ENCODE data around the gene SUN3.

SUN3 gene, protein sequence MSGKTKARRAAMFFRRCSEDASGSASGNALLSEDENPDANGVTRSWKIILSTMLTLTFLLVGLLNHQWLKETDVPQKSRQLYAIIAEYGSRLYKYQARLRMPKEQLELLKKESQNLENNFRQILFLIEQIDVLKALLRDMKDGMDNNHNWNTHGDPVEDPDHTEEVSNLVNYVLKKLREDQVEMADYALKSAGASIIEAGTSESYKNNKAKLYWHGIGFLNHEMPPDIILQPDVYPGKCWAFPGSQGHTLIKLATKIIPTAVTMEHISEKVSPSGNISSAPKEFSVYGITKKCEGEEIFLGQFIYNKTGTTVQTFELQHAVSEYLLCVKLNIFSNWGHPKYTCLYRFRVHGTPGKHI
- total RNA-seq, result 0 to 0.22 (median 0.19) reads per million in 3 experiments

DNA sequence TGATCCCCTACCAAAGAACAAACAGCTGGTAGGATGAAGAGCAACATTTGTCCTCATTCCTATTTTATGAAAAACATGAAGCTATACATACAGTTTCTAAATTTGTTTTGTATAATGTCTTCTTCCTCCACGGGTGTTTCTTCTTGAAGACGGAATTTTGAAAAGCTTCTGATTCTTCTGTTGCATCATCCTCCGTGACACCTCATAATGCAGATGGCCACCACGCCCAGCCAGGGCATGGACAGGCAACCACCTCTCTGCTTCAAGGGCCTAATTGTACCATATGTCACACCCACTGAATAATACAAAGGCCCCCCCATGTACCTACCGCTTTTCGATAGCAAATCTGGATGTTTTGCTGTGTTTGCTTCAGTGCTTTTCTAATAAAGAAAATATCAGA lies at the start of gene SUN3:
SUN3 (minus strand) TSS at position 170 of the 400 bp plus-strand sequence; CDS start at position 1, 169 bp downstream.
- DNase-seq, result no peak

DNA sequence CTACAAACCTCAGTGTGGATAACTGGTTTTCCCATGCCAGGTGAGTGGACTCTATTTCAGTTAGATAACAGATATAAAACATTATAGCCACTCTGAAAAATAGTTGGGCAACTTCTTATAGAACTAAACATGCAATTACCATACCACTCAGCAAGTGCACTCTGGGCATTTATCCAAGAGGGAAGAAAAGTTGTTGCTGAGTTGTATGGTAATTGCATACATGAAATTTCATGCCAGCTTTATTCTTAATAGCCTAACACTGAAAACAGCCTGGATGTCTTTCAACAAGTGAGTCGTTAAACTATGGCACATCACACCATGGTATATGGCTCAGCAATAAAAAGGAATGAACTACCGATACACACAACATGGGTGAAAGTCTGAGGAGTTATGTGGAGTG lies 49.6 kb upstream of the SUN3 start:
- DNase-seq, result no peak

DNA sequence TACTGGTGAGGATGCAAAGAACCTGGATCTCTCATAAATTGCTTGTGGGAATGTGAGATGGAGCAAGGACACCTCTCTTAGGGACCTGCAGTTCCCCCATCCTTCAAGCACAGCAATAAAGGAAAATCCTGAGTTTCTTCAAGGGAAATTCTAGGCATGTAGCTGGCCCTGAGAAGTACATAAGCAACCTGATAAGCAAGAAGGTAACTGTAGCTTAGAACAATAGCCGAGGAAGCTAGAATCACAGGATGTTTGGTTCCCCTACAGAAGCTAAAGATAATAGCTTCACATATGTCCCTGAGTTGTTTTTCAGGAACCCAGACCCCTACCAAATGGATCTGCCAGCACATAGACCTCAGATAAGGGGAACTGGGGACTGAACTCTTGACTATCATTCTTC lies 48.5 kb upstream of the SUN3 start:
- DNase-seq, result no peak

DNA sequence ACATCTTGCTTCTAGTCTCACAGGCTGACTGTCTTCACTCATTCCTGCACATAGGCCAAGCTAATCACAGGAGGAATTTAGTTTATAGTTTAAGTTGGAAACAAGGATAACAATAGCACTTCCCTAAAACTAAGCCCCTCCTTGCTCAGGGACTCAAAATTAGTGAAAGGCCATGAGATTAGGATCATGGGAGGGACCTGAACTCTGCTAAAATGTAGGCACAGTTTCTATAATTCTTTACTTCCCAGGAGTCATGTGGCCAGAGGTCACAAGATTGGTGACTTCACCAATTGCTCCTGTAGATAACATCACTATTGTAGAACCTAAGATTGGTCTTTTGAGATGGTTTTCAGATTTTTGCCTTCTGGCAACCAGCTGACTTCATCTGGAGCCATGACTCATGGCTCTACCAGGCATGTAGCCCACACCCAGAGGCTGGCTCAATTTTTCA lies 45.3 kb upstream of the SUN3 start:
- no peak for DNase-seq

DNA sequence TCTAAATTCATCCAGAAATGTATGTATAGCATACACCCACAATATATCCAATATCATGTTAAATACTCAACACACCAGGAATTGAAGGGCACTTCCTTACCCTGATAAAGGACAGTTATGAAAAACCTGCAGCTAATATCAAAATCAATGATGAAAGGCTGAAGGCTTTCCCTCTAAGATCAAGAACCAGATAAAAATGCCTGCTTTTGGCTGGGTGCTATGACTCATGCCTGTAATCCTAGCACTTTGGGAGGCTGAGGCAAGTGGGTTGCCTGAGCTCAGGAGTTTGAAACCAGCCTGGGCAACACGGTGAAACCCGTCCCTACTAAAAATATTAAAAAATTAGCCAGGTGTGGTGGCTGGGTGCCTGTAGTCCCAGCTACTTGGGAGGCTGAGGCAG lies 38.6 kb upstream of the SUN3 start:
- DNase-seq, result no peak

DNA sequence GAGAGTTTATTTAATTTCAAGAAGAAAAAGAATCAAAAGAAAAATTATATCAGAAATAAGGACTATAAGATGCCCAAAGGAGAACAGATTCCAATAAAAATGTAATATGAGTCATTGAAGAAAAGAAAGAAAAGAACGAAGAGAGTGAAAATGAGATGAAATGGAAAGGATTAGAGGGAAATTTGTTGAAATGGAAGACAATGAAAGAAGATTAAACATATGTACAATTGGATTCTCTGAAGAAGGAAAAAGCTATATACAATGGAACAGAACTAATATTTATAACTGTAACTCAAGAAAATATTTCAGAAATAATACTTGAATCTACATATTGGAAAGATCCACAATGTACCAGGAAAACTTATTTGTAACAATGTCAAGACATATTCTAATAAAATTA lies 35.1 kb upstream of the SUN3 start:
- no peak for DNase-seq

DNA sequence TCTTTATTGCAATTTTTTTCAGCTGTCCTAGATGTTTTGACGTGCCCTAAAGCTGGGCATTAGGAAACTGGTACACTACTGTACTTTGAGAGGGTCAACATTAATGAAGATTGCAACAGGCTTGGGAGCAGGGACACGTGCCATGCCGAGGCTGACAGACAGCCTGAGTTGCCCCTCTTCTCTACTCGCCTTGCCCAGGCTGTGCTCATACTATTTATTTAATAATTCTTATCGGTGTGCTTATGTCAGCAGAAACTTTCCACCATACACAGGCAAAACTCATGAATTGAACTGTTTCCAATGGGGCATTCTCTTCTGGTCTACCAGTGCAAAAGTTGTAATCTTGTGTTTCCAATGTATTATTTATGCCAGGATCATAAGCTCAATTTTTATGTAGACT lies 30.8 kb upstream of the SUN3 start:
- DNase-seq, result no peak

DNA sequence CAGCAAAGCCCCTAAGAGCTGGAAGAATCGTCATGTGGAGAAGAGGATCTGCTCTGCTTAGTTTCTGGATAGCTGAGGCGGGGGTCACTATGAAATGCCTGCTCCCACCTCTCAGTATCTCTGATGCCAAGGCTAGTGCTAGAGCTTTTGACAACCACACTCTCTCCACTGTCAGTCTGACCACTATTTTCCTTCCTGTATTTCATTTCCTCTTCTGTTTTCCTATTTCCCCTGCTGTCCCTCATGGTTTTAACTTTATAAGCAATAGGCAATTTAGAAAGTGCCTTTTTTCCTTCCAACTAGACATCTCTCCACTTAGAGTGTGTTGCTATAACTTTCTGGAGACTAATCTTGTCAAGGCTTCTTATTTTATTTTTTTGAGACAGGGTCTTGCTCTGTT lies 30.1 kb upstream of the SUN3 start:
- no peak for DNase-seq

DNA sequence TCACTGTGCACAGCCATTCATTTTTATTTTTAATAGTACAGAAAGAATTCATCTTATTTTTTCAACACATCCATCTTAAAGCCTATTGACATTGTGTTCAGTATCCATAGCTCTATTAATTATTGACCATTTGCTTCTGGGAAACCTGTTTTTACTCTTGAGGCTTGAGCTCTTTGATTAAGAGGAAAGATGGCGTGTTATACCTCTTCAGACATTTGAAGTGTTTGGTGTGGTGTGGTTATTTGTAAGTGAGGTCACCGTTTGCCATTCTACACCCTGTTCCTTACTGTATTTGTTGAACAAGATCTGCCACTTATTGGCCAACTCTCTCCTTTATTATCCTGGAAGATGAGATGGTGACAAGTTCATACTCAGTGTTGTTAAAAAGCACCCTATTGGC lies 24.8 kb upstream of the SUN3 start:
- DNase-seq, result no peak

DNA sequence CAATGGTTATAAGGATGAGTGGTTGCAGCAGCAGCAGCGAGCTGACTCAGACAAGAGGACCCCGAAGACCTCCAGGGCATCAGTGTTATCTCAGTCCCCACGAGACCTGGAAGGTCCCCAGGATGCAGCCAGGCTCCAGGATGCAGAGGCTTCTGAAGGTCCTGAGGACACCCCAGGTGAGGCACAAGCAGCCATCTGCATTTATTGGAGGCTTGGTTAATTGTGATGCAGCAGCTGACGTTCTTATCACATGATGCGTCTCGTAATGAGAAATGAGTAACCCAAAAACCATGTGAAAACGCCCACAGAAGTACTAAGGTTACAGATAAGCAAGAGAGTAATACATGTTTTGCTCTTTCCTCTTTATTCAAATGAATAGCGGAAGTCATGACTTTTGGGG lies 23.8 kb upstream of the SUN3 start:
- DNase-seq, result no peak

DNA sequence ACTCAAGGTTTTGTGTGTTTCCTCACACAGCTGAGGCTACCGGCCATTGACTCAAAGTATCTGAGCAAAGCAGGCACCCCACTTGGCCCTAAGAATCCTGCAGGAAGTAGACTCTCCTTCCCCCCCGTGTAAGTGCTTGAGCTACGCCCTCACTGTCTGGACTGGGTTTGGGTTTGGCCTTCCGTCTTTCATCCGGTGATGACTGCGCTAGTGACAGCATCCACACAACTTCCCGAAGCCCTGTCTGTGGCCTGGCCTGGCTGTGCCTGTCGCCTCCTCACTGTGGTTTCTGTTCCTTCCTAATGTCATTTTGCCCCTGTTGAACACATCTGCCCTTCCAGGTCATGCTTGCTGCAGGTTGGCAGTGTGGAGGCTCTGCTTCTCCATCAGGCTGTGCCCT lies 20.9 kb upstream of the SUN3 start:
- DNase-seq, result no peak

DNA sequence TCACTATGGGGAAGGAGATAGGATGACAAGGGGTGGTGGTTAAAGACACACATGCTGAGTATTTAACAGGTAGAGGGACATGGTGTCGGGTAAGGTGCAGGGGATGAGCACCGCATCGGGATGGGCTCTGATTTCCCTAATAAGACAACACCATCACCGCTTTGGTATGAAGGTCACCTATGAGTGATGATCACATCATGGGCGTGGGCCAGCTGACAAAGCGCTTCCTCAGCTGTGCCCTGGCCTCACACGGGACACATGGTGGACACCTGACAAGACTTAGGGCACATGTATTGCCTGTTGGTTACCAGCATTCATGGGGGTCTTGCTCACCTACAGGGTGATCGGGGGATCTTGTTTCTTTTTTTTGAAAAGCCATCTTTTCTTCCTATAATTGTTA lies 19.2 kb upstream of the SUN3 start:
- DNase-seq, result no peak

DNA sequence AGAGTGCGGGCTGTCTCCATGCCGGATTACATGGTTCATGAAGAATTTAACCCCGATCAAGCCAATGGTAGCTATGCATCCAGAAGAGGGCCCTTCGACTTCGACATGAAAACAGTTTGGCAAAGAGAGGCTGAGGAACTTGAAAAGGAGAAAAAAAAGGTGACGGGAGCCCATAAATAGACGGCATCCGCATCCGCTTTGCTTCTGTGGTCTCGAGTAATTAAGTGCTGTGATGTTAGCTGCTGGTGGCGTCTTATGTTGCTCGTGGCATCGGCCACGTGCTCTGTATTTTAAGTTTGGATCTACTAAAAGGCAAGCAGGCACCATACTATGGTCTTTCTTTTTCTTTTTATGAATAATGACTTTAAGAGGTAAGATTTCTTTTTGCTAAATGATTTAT lies 17.6 kb upstream of the SUN3 start:
- peak; percentile 44 for DNase-seq

DNA sequence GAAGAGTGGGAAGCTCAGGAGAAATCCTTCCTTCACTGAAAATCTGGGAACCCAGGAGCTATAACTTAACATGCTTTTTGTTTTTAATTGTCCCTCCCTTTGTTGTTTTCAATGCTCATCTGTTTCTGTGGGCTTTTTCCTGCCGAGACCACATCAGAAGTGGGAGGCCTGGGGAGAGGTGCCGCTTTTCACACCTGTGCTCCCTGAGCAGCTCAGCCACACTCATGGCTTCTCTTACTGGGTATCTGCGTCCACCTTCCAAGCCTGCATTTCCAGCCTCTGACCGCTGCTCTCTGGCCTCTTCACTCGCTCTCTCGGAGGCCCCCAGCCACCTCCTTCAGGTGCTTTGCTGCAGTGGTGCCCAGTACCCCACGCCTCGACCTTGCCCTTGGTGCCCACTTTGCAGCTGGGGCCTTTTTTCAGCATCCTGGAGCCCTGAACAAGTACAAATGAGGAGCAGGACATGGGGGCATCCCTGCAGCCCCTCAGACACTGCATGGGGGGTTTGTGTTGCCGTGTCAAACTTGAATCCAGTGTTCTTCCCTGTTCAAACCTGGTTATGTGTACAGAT lies 16.4 kb upstream of the SUN3 start:
- DNase-seq, result no peak

DNA sequence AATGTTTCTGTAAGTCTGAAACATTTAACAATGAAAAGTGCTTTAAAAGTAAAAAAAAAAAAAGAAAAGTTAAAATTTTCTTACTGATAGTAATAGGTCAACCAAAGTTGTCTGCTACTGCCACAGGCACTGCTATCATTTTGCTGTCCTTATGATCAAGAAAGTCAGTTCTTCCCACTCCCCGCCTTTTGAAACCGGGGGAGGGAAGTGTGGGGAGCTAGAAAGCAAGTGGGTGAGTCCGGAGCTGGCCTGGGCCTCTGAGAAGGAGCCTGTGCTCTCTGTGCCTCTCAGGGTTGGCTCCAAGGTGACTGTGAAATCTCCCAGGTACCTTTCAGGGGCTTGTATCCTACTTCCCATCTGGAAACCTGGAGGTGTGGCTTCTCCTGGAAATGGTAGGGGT lies 13.7 kb upstream of the SUN3 start:
- no peak for DNase-seq

DNA sequence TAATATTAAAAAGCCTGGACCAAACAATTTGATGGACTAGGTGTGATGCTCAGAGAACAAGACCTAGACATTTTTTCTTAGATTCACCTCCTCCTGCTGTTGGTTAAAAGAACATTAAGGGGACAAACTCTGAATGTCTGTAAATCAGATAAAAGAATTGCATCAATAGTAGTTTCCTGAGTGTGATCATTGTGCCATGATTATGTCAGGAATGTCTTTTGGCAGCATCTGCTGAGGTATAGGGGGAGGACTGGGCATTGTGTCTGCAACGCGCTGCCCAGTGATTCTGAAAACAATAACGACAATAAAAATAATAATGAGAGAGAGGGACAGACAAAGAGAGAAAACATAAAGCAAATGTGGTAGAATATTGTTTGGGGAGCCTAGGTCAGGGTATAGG lies 13.3 kb upstream of the SUN3 start:
- DNase-seq, result no peak

DNA sequence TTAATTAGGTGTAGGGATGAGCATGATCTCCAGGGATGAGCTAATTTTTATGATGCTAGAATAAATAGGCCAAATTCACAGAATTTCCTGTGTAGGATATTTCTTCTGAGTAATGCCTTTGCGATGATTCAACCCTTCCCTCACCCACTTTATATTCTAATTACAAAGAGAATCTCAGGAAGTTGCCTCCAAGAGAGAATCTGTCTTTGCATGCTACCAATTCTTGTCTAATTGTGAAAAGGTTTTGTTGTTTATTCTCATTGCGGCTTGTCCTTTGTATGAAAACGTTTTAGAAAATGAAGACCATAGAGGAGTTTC lies 12.7 kb upstream of the SUN3 start:
- no peak for DNase-seq

DNA sequence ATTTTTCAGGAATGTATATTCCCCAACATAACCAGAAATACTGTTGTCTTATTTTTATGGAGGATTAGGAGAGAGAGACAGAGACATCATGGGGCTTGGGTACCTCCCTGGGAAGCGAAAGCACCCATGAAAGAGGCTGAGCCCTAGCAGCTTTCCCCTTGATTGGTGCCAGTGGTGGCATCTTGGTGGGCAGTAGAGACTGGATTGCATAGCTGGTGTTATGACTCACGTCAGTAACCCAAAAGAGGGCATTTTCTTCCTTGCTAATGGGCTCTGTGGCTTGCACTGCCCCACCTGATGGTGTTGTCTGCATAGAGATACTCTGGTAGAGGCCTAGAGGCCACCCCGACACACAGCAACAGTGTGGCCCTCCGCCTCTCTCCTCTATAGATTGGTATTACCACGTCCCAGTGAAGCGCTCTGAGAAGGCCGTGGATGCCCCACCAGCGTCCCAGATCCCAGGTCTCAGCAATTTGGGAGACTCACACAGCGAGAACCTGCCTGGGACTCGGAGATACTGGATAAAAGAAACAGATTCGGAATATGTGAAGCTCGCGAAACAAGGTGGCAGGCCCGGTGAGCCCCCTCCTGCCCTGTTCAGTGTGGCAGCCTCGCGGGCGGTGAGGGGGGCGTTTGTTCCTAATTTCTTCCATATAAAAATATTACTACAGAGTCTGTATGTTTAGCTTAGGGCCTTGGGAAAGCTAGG lies 12.2 kb upstream of the SUN3 start:
- DNase-seq, result no peak

DNA sequence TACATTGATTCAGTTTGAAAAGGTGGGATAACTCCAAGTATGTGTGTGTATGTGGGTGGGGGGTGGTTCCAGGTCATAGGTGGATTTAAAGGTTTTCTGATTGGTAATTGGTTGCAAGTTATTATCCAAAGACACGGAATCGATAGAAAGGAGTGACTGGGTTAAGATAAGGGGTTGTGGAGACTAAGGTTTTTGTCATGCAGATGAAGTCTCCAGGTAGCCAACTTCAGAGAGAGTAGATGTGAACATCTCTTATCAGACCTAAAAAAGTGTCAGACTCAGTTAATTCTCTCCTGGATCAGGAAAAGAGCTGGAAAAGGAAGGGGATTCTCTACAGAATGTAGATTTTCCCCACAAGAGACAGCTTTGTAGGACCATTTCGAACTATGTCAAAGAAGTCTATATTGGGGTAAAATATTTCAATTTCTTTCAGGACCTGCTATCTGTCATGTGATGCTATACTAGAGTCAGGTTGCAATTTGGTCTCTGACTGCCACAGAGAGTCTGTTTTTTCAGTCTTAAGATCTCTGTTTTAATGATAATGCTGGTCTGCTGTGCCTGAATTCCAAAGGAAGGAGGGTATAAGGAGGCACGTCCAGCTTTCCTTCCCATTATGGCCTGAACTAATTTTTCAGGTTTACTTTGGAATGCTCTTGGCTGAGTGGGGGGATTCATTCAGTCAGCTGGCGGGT lies 10.1 kb upstream of the SUN3 start:
- DNase-seq, result no peak

DNA sequence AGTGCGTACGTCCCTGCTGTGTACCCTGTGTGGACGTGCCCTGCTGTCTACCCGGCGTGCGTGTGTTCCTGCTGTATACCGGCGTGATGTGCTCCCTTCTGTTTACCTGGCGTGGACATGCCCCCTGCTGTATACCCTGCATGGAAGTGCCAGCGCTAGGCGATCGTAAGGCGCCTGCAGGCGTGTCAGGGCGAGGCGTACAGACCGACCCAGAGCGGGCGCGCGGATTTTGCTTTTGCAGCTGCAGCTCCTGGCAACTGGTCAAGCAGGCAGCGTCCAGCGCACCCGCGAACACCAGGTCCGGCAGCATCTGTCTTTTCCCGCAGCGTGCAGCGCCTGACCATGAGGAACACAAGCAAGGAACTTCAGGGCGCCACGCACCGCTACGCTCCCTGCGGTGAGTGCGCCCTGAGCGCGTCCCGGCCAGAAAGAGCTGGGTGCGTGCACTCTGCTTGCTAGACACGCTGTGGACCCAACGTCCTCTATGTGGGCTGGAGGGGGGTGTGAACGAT lies 7.1 kb upstream of the SUN3 start:
- DNase-seq, result no peak

DNA sequence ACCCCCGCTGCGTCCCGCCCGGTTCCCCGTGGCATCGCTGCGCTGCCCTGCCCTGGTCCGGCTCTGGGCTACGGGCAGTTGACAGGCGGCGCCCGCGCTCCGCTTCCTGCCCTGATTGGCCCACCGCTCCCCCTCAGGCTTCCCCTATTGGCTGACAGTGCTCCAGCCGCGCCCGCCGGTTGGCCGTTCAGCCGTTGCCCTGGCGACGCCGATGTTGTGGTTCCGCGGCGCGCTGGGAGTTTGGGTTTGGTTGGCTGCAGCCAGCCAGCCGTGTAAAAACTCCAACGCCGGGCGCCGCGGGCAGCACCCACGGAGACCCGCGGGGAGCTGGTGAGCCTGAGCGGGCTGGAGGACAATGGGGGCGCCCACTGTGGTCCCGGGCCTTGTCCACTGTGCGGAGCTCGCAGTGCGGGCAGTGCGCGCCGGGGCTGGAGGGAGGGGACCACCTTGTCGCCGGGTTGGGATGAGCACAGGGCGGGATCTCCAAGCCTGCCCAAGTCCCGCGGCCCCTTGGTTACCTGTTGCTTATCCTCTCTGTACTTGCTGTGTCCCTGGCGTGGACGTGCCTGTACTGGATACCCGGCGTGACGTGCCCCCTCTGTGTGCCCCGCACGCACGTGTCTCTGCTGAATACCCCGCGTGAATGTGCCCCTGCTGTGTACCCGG lies 6.5 kb upstream of the SUN3 start, which contains the start of gene C7orf57:
C7orf57 (plus strand) TSS at position 243 of the 666 bp plus-strand sequence. CDS start 766 bp downstream, outside the sequence.
- peak; percentile 89 for DNase-seq

DNA sequence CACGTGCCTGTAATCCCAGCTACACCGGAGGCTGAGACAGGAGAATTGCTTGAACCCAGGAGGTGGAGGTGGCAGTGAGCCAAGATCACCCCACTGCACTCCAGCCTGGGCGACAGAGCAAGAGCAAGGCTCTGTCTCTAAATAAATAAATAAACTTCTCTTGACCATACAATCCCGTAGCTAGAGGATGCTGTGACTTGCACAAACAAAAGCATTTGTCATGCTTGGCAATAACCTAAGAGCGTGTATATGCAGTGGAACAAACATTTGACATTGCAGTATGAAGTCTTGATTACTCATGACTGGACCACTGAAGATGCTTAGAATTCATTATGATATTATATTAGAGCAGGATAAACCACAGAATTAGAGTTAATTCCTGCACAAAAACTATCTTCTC lies 5.0 kb upstream of the SUN3 start:
- DNase-seq, result no peak

DNA sequence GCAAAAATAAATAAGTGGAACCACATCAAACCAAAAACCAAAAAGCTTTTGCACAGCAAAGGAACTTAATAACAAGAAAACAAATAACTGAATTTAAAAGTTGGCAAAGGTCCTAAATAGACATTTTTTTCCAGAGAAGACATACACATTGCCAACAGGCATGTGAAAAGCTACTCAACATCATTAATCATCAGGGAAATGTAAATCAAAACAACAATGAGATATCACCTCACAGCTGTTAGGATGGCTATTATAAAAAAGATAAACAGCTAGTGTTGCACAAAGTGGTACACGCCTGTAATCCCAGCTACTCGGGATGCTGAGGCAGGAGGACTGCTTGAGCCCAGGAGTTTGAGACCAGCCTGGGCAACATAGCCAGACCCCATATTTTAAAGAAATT lies 2.2 kb upstream of the SUN3 start:
- no peak for DNase-seq
